Activated CD4-positive, alpha-beta T cell treated with anti-CD3 and anti-CD28 coated beads, Interleukin-2, amount 50 U/mL, for 48 hours (primary cell): ENCODE results near the gene PBXIP1.

Experiments
- DNase-seq, 2 experiments: peaks; one replicate each; pipeline ENCODE4 v3.0.0-alpha.2; 2020

PBXIP1 gene, protein sequence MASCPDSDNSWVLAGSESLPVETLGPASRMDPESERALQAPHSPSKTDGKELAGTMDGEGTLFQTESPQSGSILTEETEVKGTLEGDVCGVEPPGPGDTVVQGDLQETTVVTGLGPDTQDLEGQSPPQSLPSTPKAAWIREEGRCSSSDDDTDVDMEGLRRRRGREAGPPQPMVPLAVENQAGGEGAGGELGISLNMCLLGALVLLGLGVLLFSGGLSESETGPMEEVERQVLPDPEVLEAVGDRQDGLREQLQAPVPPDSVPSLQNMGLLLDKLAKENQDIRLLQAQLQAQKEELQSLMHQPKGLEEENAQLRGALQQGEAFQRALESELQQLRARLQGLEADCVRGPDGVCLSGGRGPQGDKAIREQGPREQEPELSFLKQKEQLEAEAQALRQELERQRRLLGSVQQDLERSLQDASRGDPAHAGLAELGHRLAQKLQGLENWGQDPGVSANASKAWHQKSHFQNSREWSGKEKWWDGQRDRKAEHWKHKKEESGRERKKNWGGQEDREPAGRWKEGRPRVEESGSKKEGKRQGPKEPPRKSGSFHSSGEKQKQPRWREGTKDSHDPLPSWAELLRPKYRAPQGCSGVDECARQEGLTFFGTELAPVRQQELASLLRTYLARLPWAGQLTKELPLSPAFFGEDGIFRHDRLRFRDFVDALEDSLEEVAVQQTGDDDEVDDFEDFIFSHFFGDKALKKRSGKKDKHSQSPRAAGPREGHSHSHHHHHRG

GRCh38 chr1:154955718-154956543, at the start of gene PBXIP1:
Gene PBXIP1, minus strand, starts transcription at chr1:154956099. Its CDS starts 2,378 bp downstream, at chr1:154953721.
- DNase-seq, result peak; percentile 74 to 84

DNA sequence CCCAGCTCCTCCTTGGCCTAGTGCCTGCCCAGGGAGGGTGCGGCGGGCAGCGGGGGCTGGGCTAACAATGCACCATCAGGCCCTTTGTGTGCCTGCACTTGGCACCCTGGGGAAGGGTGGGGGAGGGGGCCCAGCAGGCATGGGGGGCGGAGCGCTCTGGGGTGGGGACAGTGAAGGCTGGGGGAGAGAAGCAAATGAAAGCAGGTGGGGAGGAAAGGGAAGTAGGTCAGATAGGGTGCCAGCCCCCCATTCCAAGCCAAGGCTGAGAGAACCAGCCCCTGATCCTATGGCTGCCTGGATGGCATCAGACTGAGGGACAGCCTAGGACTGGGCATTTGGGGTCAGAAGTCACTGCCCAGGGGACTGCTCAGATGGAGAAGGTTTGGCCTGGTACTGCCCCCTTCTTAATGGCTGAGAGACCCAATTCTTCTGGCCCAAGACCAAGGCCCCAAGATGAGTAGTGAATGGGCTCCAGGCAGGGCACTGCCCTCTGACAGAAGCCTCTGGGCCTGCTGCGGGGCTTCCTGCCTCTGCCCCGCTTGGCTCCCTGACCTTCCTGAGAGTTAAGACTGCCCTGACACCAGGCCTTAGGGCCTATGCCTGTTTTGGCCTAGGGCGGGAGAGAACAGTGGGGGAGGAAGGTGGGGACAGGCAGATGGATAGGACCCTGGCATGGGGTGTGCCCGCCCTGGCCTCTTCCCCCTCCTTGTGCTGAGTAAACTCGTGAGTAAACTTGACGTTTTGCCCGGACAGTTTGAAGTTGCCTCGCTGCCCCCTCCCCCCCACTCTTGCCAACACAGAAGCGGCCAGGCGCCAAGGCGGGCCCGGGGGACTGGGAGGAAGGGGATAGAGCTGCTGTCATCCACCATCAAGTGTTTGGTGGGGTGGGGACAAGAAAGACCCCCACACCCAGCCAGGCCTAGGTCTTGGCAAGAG, 49.4 kb upstream of the PBXIP1 start:
- peak in 1 of 2 experiments; percentile 37 for DNase-seq

DNA sequence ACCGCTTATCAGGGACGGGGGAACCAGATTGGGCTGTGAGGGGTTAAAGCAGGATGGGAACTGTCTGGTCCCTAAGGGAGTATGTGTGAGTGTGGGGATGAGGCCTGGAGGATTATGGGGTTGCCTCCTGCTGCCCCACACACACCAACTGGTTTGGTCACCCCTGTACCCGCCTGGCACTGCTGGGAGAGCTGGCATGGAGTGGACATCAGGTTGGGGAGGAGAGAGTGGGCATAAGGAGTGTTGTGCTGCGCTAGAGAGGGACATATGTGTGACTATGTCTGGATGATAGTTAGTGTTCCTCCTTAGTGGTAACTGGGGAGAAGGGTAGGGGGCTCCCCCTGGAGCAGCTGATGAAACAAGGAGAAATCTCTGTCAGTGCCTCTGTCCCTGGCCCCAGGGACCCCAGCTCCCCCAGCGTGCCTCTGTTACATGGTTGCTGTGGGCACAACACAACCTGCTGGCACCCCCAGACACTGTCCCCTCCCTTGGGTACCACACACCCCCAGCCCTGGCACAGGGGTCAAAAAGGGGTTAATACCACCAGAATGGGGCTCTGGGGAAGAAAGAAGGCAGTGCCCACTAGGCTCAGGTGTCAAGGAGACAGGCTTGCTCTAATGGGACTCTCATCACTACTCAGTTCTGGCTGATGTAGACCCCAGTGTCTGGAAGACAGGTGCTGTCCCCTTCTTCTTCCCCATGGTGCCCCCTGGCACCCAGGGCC, 48.6 kb upstream of the PBXIP1 start:
- DNase-seq, result peak in 1 of 2 experiments; percentile 31

DNA sequence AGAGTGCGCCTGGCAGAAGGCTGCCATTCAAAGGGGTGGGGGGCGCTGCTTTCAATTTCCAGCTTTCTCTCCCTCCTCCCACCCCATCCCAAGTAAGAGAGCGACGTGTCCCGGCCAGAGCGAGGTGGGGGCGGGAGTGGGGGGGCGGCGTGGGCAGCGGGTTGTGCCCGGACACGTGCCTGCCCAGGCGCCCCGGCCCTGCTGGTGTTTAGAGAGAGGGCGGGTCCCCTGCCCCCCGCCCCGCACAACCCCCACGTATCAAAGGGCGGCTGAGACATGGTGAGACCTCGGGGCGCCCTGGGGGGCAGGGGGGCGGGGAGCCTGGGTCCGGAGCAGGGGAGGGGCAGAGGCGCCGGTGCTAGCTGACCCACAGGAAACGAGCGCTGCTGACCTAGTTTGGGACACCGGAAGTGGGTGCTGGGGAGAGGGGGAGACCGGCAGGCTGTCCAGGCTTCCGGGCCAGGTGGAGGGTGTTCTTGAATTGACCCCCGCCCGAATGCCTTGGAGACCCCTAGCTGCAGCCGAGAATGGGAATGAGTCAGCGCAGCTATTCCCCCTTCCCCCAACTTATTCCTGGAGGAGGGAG, 48.0 kb upstream of the PBXIP1 start:
- DNase-seq, result peak in 1 of 2 experiments; percentile 47

GRCh38 chr1:155003227-155003765, 47.4 kb upstream of the PBXIP1 start:
- DNase-seq, result peak in 1 of 2 experiments; percentile 48

DNA sequence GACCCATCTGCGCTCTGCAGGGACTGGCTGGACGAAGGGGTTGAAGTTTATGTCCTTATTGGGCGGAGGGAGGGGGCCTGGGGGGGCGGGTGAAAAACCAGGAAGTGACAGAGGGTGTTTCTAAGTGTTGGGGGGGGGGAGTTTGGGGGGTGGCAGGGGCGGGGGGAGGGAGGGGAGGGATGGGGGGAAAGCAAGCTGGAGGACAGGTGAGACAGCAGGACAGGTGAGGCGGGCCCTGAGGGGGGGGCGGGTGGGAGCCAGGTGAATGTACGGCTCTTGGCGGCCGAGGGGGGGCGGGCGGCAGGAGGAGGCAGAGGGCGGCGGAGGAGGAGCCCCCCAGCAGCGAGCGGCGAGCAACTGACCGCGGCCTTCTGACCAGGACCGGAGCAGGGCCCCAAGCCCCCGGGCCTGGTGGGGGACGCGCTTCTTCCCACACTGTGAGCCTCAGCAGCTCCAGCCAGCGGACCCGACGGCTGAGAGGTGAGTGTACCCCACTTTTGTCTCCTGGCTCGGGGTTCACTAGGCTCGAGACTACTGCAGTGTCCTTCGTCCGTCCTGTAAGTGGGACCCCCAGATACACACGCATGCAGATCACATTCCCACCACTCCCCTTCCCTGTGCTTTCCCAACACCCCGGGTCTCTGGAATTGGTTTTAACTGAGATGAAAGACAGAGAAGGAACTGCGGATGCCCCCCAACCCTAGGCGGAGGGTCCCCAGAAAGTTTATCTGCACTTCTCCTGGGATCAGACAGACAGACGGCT, 46.7 kb upstream of the PBXIP1 start, which contains the start of gene ZBTB7B:
ZBTB7B (plus strand) TSS at position 339 of the 763 bp plus-strand sequence. CDS start 11,859 bp downstream, outside the sequence.
- peak in 1 of 2 experiments; percentile 29 for DNase-seq

- peak; percentile 100 for DNase-seq
These were observed 46.0 kb upstream of the PBXIP1 start for GRCh38 chr1:155001675-155002463.

- DNase-seq, result no peak
These were observed 45.5 kb upstream of the PBXIP1 start for GRCh38 chr1:155001425-155001674.

DNA sequence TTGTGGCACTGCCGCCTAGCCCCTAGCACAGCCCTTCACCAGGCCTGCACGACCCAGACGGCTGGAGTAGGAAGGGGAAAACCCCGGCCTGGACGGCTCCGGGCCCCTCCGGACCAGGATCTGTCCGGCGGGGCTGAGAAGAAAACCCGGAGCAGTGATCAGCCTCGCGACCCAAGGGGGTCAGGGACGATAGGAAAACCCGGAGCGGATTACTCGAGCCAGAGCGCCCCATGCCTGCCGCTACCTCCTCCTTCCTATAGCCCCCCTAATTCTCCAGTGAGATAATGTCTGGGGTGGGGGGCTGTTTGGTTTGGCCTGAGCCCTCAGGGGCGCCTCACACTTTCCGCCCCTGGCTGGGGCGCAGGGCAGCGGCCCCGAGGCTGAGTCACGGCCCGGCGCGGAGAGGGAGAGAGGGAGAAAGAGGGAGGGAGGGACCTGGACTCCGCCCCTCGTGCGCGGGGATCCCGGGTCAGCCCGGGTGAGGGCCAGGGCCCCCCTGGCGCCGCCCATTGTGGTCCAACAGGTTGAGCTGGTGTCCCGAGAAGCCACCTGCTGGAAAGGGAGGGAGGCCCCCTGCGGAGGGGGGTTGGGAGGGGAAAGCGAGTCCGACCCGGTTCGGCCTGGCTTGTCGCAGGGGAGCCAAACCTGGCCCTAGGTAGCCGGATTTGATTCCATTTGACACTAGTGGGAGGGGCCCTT, 45.0 kb upstream of the PBXIP1 start:
- DNase-seq, result peak; percentile 93 to 95

DNA sequence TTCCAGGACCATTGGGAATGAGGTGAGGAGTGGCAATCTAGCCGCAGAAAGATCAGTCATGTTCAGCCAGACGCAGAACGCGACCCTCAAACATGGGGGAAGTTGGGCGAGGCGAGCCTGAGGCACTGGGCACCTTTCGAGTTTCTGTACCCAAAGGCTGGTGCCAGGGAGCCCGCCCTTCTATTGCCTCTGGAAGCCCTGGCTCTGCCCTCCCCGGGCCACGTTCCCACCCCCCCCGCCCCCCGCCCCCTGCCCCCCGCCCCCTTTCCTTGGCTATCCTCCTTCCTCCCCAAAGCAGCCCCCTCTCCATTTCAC, 44.5 kb upstream of the PBXIP1 start:
- no peak for DNase-seq

GRCh38 chr1:154999571-155000410, 43.9 kb upstream of the PBXIP1 start:
- peak; percentile 80 to 85 for DNase-seq

DNA sequence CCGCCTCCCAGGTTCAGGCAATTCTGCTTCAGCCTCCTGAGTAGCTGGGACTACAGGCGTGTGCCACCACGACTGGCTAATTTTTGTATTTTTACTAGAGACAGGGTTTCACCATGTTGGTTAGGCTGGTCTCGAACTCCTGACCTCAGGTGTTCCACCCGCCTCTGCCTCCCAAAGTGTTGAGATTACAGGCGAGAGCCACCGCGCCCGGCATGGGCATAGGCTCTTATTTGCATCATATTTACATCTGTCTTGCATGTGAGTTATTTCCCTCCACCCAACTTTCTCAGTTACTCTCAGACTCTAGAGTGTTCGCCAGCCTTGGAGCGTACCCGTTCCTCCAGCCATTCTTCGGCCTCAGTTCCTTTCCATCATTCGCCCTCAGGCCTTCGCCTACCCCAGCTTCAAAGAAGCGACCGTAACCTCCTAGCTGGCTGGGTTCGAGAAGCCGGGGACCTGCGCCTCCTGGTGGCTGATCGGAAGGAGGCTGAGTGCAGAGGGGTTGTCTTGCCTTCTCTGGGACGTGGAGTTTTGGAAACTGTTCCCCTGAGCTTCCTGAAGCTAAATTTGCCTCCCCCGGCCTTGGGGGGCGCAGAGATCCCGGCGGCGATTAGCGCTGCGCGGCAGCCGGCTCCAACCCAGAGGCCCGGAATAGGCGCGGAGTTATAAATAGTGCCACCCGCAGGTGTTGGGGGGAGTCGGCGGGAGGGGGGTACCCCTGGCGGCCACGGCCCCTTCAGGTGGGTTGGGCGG, 43.1 kb upstream of the PBXIP1 start:
- DNase-seq, result peak; percentile 86 to 88

- DNase-seq, result no peak
These were observed 42.4 kb upstream of the PBXIP1 start for GRCh38 chr1:154998201-154998780.

GRCh38 chr1:154996966-154997701, 41.2 kb upstream of the PBXIP1 start:
- no peak for DNase-seq

GRCh38 chr1:154995301-154995983, 39.5 kb upstream of the PBXIP1 start:
- DNase-seq, result peak in 1 of 2 experiments; percentile 34
